ENCODE measurements around the gene ECI2.

GRCh38 chr6:4128072-4128471 lies 7.3 kb downstream of the ECI2 start:
- TF ChIP-seq, protein P1, sequence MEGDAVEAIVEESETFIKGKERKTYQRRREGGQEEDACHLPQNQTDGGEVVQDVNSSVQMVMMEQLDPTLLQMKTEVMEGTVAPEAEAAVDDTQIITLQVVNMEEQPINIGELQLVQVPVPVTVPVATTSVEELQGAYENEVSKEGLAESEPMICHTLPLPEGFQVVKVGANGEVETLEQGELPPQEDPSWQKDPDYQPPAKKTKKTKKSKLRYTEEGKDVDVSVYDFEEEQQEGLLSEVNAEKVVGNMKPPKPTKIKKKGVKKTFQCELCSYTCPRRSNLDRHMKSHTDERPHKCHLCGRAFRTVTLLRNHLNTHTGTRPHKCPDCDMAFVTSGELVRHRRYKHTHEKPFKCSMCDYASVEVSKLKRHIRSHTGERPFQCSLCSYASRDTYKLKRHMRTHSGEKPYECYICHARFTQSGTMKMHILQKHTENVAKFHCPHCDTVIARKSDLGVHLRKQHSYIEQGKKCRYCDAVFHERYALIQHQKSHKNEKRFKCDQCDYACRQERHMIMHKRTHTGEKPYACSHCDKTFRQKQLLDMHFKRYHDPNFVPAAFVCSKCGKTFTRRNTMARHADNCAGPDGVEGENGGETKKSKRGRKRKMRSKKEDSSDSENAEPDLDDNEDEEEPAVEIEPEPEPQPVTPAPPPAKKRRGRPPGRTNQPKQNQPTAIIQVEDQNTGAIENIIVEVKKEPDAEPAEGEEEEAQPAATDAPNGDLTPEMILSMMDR (IDR thresholded peaks at IDR 0.05): no peak
- no peak for TF ChIP-seq POLR2A (IDR thresholded peaks at IDR 0.05)
